ENCODE results near the gene YTHDF2.
"Not testable (repeated sequence)": the region's sequence is repeated elsewhere in the genome, so short reads cannot be mapped to it uniquely, and the experiment has no call there.

Gene YTHDF2

GRCh38 chr1:28691627-28692026 is 45.1 kb upstream of the YTHDF2 start:
- not testable (repeated sequence) for H3K4me3 ChIP-seq (ENCODE audit: low read depth, low read length); H3K9me3 ChIP-seq (ENCODE audit: control insufficient read depth, insufficient read depth, low read depth, low read length); H3K4me1 ChIP-seq (ENCODE audit: control insufficient read depth, insufficient read depth, low read length); H3K27ac ChIP-seq (ENCODE audit: extremely low read depth, low read depth, low read length)
- CTCF ChIA-PET: interaction anchor here (0.6 kb wide), 1 partner anchor 88 kb away, joined by 8 read pairs; no protein-coding TSS in a partner anchor
- POLR2A ChIA-PET: interaction anchor here (0.7 kb wide), 2 partner anchors 28 to 425 kb away, joined by 4 read pairs; no protein-coding TSS in a partner anchor
- peaks cover 45 to 48% of the 10 kb centered on the region in 2 experiments for H3K36me3 ChIP-seq (ENCODE audit: control insufficient read depth in 2 of 2, insufficient read depth in 1 of 2, low read length in 2 of 2)
- TF ChIP-seq ZNF623 (tag by site-specific recombination; IDR thresholded peaks at IDR 0.05): peak; percentile 87
- peak; percentile 95 for TF ChIP-seq ZNF518A (tag by site-specific recombination; conservative IDR thresholded peaks at IDR 0.05; ENCODE audit: low read depth)
- TF ChIP-seq, protein P1, sequence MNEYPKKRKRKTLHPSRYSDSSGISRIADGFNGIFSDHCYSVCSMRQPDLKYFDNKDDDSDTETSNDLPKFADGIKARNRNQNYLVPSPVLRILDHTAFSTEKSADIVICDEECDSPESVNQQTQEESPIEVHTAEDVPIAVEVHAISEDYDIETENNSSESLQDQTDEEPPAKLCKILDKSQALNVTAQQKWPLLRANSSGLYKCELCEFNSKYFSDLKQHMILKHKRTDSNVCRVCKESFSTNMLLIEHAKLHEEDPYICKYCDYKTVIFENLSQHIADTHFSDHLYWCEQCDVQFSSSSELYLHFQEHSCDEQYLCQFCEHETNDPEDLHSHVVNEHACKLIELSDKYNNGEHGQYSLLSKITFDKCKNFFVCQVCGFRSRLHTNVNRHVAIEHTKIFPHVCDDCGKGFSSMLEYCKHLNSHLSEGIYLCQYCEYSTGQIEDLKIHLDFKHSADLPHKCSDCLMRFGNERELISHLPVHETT (tag by site-specific recombination; IDR thresholded peaks at IDR 0.05): 0 out of 2 replicates have a peak, but pooled peaks have one; percentile 52
- TF ChIP-seq ZNF146 (tag by site-specific recombination; IDR thresholded peaks at IDR 0.05): 0 out of 2 replicates have a peak, but pooled peaks have one; percentile 12
- TF ChIP-seq ZNF664 (tag by site-specific recombination; IDR thresholded peaks at IDR 0.05): peak; percentile 87
- TF ChIP-seq GLI2 (tag by site-specific recombination; IDR thresholded peaks at IDR 0.05; ENCODE audit: borderline replicate concordance, low read depth): peak; percentile 66; the same call in 1 of the 2 replicates
- TF ChIP-seq ZNF404 (tag by site-specific recombination; IDR thresholded peaks at IDR 0.05): peak; percentile 71; the same call in 1 of the 2 replicates
- TF ChIP-seq ZNF555 (tag by site-specific recombination; conservative IDR thresholded peaks at IDR 0.05): peak; percentile 88
- 0 out of 2 replicates have a peak, but pooled peaks have one; percentile 19 for TF ChIP-seq ZNF121 (tag by site-specific recombination; IDR thresholded peaks at IDR 0.05)
- peak; percentile 63; the same call in 1 of the 2 replicates for TF ChIP-seq ZNF266 (tag by site-specific recombination; IDR thresholded peaks at IDR 0.05; ENCODE audit: low read depth)
- 0 out of 2 replicates have a peak, but pooled peaks have one; percentile 44 for TF ChIP-seq GFI1B (tag by site-specific recombination; IDR thresholded peaks at IDR 0.05)
- TF ChIP-seq ZBTB8A (tag by site-specific recombination; IDR thresholded peaks at IDR 0.05): peak; percentile 83
- peak; percentile 22; the same call in 1 of the 2 replicates for TF ChIP-seq ZNF16 (tag by site-specific recombination; IDR thresholded peaks at IDR 0.05; ENCODE audit: low read depth)
- TF ChIP-seq ZNF529 (tag by site-specific recombination; IDR thresholded peaks at IDR 0.05; ENCODE audit: insufficient replicate concordance): peak; percentile 61
- peak; percentile 91 for TF ChIP-seq ZNF19 (tag by site-specific recombination; IDR thresholded peaks at IDR 0.05; ENCODE audit: low read depth)
- peak; percentile 40 for TF ChIP-seq ZNF654 (tag by site-specific recombination; IDR thresholded peaks at IDR 0.05; ENCODE audit: low read depth)
- TF ChIP-seq ZBTB1 (tag by site-specific recombination; IDR thresholded peaks at IDR 0.05): peak; percentile 75; the same call in 1 of the 2 replicates
- TF ChIP-seq, protein P2, sequence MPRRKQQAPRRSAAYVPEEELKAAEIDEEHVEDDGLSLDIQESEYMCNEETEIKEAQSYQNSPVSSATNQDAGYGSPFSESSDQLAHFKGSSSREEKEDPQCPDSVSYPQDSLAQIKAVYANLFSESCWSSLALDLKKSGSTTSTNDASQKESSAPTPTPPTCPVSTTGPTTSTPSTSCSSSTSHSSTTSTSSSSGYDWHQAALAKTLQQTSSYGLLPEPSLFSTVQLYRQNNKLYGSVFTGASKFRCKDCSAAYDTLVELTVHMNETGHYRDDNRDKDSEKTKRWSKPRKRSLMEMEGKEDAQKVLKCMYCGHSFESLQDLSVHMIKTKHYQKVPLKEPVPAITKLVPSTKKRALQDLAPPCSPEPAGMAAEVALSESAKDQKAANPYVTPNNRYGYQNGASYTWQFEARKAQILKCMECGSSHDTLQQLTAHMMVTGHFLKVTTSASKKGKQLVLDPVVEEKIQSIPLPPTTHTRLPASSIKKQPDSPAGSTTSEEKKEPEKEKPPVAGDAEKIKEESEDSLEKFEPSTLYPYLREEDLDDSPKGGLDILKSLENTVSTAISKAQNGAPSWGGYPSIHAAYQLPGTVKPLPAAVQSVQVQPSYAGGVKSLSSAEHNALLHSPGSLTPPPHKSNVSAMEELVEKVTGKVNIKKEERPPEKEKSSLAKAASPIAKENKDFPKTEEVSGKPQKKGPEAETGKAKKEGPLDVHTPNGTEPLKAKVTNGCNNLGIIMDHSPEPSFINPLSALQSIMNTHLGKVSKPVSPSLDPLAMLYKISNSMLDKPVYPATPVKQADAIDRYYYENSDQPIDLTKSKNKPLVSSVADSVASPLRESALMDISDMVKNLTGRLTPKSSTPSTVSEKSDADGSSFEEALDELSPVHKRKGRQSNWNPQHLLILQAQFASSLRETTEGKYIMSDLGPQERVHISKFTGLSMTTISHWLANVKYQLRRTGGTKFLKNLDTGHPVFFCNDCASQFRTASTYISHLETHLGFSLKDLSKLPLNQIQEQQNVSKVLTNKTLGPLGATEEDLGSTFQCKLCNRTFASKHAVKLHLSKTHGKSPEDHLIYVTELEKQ (tag by site-specific recombination; IDR thresholded peaks at IDR 0.05; ENCODE audit: borderline replicate concordance): peak; percentile 48; the same call in 1 of the 2 replicates
- TF ChIP-seq AEBP2 (tag by site-specific recombination; IDR thresholded peaks at IDR 0.05; ENCODE audit: borderline replicate concordance): peak; percentile 62; the same call in 1 of the 2 replicates
- TF ChIP-seq OVOL3 (tag by site-specific recombination; IDR thresholded peaks at IDR 0.05): peak; percentile 63; the same call in 1 of the 2 replicates
- TF ChIP-seq ZBTB21 (tag by site-specific recombination; IDR thresholded peaks at IDR 0.05): peak; percentile 67; the same call in 1 of the 2 replicates
- TF ChIP-seq ZNF394 (tag by site-specific recombination; IDR thresholded peaks at IDR 0.05; ENCODE audit: borderline replicate concordance): peak; percentile 98
- 0 out of 2 replicates have a peak, but pooled peaks have one; percentile 46 for TF ChIP-seq ZNF514 (tag by site-specific recombination; IDR thresholded peaks at IDR 0.05)
- TF ChIP-seq ZNF580 (tag by site-specific recombination; IDR thresholded peaks at IDR 0.05): peak; percentile 75; the same call in 1 of the 2 replicates
- peak; percentile 93 for TF ChIP-seq ZNF140 (tag by site-specific recombination; IDR thresholded peaks at IDR 0.05)
- TF ChIP-seq ZNF24 (tag by site-specific recombination; IDR thresholded peaks at IDR 0.05): peak; percentile 52; the same call in 1 of the 2 replicates
